ENCODE measurements around the gene KLHL25. TPM values are rescaled to one million over a fixed set of nuclear protein-coding genes. Genes with fewer than 3 reads are reported as not detected.

KLHL25 gene
- total RNA-seq, 1 experiment from 2014 or later: 11.5 TPM

GRCh38 chr15:85786781-85787114, 8.0 kb downstream of the KLHL25 start:
- Histone ChIP-seq H3K36me3 (ENCODE audit: insufficient read depth, low read length, poor library complexity, severe bottlenecking) (no peaks in the 10 kb centered on the region), H3K27ac (ENCODE audit: low read depth, low read length, poor library complexity, severe bottlenecking) (no peak overlapping the region), H3K27me3 (replicated peaks; ENCODE audit: insufficient read depth, low read depth, low read length, poor library complexity) (no peaks in the 10 kb centered on the region), H3K4me1 (ENCODE audit: insufficient read depth, low read length, poor library complexity, severe bottlenecking) (peaks cover 10% of the 10 kb centered on the region), H3K4me3 (ENCODE audit: low read depth, low read length, poor library complexity, severe bottlenecking) (no peak overlapping the region), H3K9me3 (ENCODE audit: low read depth, low read length, poor library complexity, severe bottlenecking) (no peaks in the 10 kb centered on the region)
- no TSS peak for BruUV-seq (replicated peaks)
- TF ChIP-seq EZH2 (IDR thresholded peaks at IDR 0.05; ENCODE audit: borderline replicate concordance, low read depth, low read length, poor library complexity, severe bottlenecking): no peak
- TF ChIP-seq, protein P1, sequence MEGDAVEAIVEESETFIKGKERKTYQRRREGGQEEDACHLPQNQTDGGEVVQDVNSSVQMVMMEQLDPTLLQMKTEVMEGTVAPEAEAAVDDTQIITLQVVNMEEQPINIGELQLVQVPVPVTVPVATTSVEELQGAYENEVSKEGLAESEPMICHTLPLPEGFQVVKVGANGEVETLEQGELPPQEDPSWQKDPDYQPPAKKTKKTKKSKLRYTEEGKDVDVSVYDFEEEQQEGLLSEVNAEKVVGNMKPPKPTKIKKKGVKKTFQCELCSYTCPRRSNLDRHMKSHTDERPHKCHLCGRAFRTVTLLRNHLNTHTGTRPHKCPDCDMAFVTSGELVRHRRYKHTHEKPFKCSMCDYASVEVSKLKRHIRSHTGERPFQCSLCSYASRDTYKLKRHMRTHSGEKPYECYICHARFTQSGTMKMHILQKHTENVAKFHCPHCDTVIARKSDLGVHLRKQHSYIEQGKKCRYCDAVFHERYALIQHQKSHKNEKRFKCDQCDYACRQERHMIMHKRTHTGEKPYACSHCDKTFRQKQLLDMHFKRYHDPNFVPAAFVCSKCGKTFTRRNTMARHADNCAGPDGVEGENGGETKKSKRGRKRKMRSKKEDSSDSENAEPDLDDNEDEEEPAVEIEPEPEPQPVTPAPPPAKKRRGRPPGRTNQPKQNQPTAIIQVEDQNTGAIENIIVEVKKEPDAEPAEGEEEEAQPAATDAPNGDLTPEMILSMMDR (conservative IDR thresholded peaks at IDR 0.05; ENCODE audit: low read depth, low read length): no peak
- DNase-seq (ENCODE audit: low spot score): no peak
- intact Hi-C loops (cut with micrococcal nuclease; ENCODE audit: unreplicated experiment): no loop called here
- CTCF ChIA-PET: no interaction called here
- POLR2A ChIA-PET (ENCODE audit: low non-redundant PET): interaction anchor here (0.7 kb wide), 1 partner anchor 45 kb away, joined by 10 read pairs; no protein-coding TSS in a partner anchor

GRCh38 chr15:85785887-85786780, 8.6 kb downstream of the KLHL25 start:
- H3K4me1 ChIP-seq (ENCODE audit: insufficient read depth, low read length, poor library complexity, severe bottlenecking): peaks cover 10% of the 10 kb centered on the region
- no peak overlapping the region for H3K4me3 ChIP-seq (ENCODE audit: low read depth, low read length, poor library complexity, severe bottlenecking)
- no peak overlapping the region for H3K27ac ChIP-seq (ENCODE audit: low read depth, low read length, poor library complexity, severe bottlenecking)
- TF ChIP-seq, protein P1 (conservative IDR thresholded peaks at IDR 0.05; ENCODE audit: low read depth, low read length): no peak
- no peak for TF ChIP-seq EZH2 (IDR thresholded peaks at IDR 0.05; ENCODE audit: borderline replicate concordance, low read depth, low read length, poor library complexity, severe bottlenecking)
- no TSS peak for BruUV-seq (replicated peaks)
- DNase-seq (ENCODE audit: low spot score): no peak
- ChIA-PET POLR2A (ENCODE audit: low non-redundant PET) (no interaction called here), CTCF (no interaction called here)
- H3K9me3 ChIP-seq (ENCODE audit: low read depth, low read length, poor library complexity, severe bottlenecking): no peaks in the 10 kb centered on the region
- H3K36me3 ChIP-seq (ENCODE audit: insufficient read depth, low read length, poor library complexity, severe bottlenecking): no peaks in the 10 kb centered on the region
- intact Hi-C loops (cut with micrococcal nuclease; ENCODE audit: unreplicated experiment): no loop called here
- H3K27me3 ChIP-seq (replicated peaks; ENCODE audit: insufficient read depth, low read depth, low read length, poor library complexity): no peaks in the 10 kb centered on the region

GRCh38 chr15:85782064-85782463, 12.7 kb downstream of the KLHL25 start:
- ChIA-PET CTCF (no interaction called here), POLR2A (ENCODE audit: low non-redundant PET) (no interaction called here)
- no peaks in the 10 kb centered on the region for H3K9me3 ChIP-seq (ENCODE audit: low read depth, low read length, poor library complexity, severe bottlenecking)
- no peaks in the 10 kb centered on the region for H3K27me3 ChIP-seq (replicated peaks; ENCODE audit: insufficient read depth, low read depth, low read length, poor library complexity)
- no peaks in the 10 kb centered on the region for H3K36me3 ChIP-seq (ENCODE audit: insufficient read depth, low read length, poor library complexity, severe bottlenecking)
- TF ChIP-seq, protein P1 (conservative IDR thresholded peaks at IDR 0.05; ENCODE audit: low read depth, low read length): no peak
- TF ChIP-seq EZH2 (IDR thresholded peaks at IDR 0.05; ENCODE audit: borderline replicate concordance, low read depth, low read length, poor library complexity, severe bottlenecking): no peak
- no peak overlapping the region for H3K4me3 ChIP-seq (ENCODE audit: low read depth, low read length, poor library complexity, severe bottlenecking)
- no peak for DNase-seq (ENCODE audit: low spot score)
- no TSS peak for BruUV-seq (replicated peaks)
- H3K4me1 ChIP-seq (ENCODE audit: insufficient read depth, low read length, poor library complexity, severe bottlenecking): peaks cover 10% of the 10 kb centered on the region
- intact Hi-C loops (cut with micrococcal nuclease; ENCODE audit: unreplicated experiment): no loop called here
- H3K27ac ChIP-seq (ENCODE audit: low read depth, low read length, poor library complexity, severe bottlenecking): no peak overlapping the region
